H1 (cell line): ENCODE measurements around the gene BTD. TPM values are rescaled to one million over a fixed set of nuclear protein-coding genes. Genes with fewer than 3 reads are reported as not detected.

ENCODE experiments used
- BCL11A ChIP-seq, 2 experiments: IDR thresholded peaks; one replicate each; pipeline ENCODE4 v1.6.1; 2011; ENCODE audit warnings: low read depth in 2 of 2, low read length in 2 of 2, mild to moderate bottlenecking in 2 of 2
- CHD2 ChIP-seq: IDR thresholded peaks from 2 replicates; pipeline ENCODE4 v1.6.1; 2012; ENCODE audit warnings: low read length, improper control_type of control experiment
- HDAC6 ChIP-seq: IDR thresholded peaks from one replicate; pipeline ENCODE4 v1.7.1; 2012; ENCODE audit warnings: low read depth, mild to moderate bottlenecking, inconsistent platforms, low read length, moderate library complexity
- PHF8 ChIP-seq: fragments of 200-600 bp; sonication (generic); conservative IDR thresholded peaks from 2 replicates; pipeline ENCODE4 v1.7.1; 2012; ENCODE audit warnings: low read depth, mild to moderate bottlenecking, inconsistent platforms, low read length, moderate library complexity
- polyA plus RNA-seq, 7 experiments: library from polyadenylated mRNA; depleted of rRNA in 3 of 7; stranded (reverse) in 5 of 7; unstranded in 2 of 7; fragments of >200 nt in 5 of 7; fragments of 200-250 nt in 2 of 7; gene quantifications; 1 replicate in 5 of 7; 2 replicates in 1 of 7; 4 replicates in 1 of 7; pipeline versions ENCODE4 v1.2.1 to v1.2.3, GENCODE V29; 2011 to 2013; ENCODE audit warnings: missing spikeins in 2 of 7, mixed read lengths in 2 of 7
- total RNA-seq: library from RNA; stranded (reverse); fragmentation: NEBNext Ultra II Directional; extraction: Animal tissue kit (Norgen Biotek cat#: 25700); gene quantifications from 2 replicates; pipeline ENCODE4 v1.2.1, GENCODE V29; 2021

The BTD gene
- total and polyA plus RNA-seq, 2 of the 8 experiments (the other 6 are each of a cell fraction or from before 2014, with no cell fraction given): 21.8 to 36.7 TPM

DNA sequence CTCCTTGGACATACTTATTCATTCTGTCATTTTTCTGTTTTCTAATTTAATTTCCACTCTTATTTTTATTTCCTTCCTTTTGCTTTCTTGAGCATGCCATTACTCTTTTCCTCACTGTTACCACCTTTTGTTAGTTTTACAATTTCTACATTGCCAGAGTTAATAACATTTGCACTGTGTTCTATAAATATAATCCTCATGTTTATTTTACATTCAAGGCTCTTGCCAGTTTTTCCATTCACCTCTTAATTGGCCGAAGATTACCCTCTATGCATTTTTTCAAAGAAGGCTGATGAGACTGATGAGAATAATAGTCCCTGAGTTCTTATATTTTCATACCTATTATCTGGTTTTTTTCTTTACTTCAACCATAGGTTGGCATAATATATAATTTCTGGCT is 10.5 kb downstream of the BTD start (continued):
- no peak for TF ChIP-seq BCL11A (IDR thresholded peaks at IDR 0.05; ENCODE audit: low read depth in 2 of 2, low read length in 2 of 2)
- TF ChIP-seq HDAC6: no peak
- TF ChIP-seq PHF8: no peak
- no peak for TF ChIP-seq CHD2
